ENCODE measurements around the gene RPL19. TPM values are rescaled to one million over a fixed set of nuclear protein-coding genes. Genes with fewer than 3 reads are reported as not detected.

Gene RPL19
- total RNA-seq, 2 donors from 2014 or later, result 1,534 to 2,029 TPM

DNA sequence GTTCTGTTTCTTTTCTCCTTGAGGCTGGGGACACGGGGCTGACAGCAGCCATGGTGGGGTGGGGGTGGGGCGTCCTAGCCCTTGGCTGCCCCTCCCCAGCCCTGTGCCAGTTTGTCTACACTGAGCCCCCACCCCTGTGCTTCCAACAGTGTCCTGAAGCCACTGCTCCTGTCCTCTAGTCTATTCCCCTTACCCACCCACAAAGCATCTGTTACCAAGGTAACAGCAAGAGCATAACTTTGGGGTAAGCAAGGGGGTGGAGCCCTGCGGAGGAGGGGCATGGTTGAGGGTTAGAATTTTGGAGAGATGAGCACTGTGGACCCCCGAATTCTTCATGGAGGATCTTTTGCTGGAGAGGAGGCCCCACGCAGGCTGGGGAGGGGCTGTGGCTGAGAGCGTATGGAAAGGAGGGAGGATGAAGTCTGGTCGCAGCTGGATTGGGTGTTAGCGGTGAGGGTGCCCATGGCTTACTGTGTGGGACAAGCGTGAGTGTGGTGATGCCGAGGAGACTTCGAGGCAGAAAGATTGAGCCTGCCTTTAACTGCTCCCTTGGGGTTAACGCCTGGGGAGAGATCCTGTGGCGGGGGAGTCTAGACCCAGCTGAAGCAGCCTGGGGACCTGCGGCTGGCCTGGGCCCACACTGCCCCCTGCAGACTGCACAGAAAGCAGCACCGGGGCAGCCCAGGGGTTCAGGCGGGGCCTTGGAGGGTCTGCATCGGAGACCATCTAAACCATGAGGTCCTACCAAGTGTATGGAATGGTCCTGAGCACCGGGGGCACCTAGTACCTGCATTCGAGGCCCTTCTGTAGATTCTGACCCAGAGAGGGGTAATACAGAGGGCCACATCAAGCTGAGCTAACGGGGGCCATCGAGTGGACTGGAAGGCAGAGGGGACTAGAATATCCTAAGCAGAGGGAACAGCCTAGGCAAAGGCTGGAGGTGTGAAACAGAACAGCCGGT is 31.8 kb downstream of the RPL19 start:
- H3K4me1 ChIP-seq, result peaks cover 9% of the 10 kb centered on the region
- no peaks in the 10 kb centered on the region for H3K36me3 ChIP-seq (replicated peaks in 1 of 2; ENCODE audit: insufficient read depth in 1 of 2, low read depth in 2 of 2)
- WGBS, 2 donors, result 11 to 13% methylated on average over 16 to 22 of the region's 22 CpGs
- H3K27ac ChIP-seq, result no peak overlapping the region
- no peak overlapping the region for H3K4me3 ChIP-seq
- intact Hi-C loops (cut with DNase I), result loop anchor here (10.0 kb wide), 3 partner anchors 67 to 247 kb away; partner anchors contain the start of gene ARL5C
- H3K9me3 ChIP-seq, result no peaks in the 10 kb centered on the region
- DNase-seq (peak; percentile 37 to 56 (median 40)), ATAC-seq (peak; percentile 59)
- peaks cover 0 to 12% of the 10 kb centered on the region in 2 donors for H3K27me3 ChIP-seq
- TF ChIP-seq POLR2A (IDR thresholded peaks at IDR 0.05), result no peak
- TF ChIP-seq, protein P1, sequence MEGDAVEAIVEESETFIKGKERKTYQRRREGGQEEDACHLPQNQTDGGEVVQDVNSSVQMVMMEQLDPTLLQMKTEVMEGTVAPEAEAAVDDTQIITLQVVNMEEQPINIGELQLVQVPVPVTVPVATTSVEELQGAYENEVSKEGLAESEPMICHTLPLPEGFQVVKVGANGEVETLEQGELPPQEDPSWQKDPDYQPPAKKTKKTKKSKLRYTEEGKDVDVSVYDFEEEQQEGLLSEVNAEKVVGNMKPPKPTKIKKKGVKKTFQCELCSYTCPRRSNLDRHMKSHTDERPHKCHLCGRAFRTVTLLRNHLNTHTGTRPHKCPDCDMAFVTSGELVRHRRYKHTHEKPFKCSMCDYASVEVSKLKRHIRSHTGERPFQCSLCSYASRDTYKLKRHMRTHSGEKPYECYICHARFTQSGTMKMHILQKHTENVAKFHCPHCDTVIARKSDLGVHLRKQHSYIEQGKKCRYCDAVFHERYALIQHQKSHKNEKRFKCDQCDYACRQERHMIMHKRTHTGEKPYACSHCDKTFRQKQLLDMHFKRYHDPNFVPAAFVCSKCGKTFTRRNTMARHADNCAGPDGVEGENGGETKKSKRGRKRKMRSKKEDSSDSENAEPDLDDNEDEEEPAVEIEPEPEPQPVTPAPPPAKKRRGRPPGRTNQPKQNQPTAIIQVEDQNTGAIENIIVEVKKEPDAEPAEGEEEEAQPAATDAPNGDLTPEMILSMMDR (IDR thresholded peaks at IDR 0.05), result peak; percentile 43 to 57 (median 54)

DNA sequence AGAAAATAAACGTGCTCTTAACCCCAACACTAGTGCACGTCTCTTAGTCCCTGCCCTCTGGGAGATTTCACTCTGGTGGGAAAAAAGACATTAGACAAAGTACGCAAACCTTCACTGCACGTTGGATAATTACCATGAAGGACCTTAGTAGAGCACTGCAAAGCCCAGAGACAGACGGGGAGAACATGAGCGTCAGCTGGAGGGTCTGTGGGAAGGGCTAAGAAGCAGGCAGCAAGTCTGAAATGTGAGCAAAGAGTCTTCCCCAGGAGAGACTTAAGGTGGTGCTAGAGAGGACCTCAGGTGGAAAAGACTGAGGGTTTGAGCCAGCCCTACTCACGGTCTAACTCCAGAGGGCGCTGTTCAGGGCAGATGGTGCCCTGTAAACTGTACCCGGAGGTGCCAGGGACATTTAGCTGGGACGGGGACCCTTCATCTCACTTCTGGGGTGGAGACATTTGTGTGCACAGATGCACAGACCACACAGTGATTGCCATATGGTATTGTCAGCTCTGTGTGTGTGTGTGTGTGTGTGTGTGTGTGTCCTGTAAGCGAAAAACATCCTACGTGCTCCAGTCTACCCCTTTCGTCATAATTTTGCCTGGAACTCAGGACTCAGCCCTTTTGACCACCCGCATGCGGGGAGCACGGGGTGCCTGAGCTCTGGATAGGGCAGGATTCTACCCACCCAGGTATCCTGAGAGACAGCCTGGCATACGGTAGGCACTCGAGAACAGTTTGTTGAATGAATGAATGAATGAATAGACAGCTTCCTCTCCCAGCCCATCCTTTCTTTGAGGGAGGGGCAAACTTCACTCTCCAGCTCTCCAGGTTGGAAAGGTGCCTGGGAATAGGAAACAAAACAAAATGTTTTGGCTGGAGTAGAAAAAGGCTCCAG is 35.7 kb downstream of the RPL19 start:
- Histone ChIP-seq H3K4me1 (peaks cover 9% of the 10 kb centered on the region), H3K27me3 (peaks cover 0 to 12% of the 10 kb centered on the region in 2 donors), H3K27ac (no peak overlapping the region), H3K9me3 (no peaks in the 10 kb centered on the region), H3K4me3 (no peak overlapping the region), H3K36me3 (replicated peaks in 1 of 2; ENCODE audit: insufficient read depth in 1 of 2, low read depth in 2 of 2) (no peaks in the 10 kb centered on the region)
- TF ChIP-seq, protein P1 (IDR thresholded peaks at IDR 0.05), result peak in 6 of 7 experiments; percentile 22 to 58 (median 32)
- no peak for TF ChIP-seq POLR2A (IDR thresholded peaks at IDR 0.05)
- DNase-seq, result peak in 2 of 4 donors; percentile 18 to 22
- WGBS, 2 donors, result 27 to 33% methylated on average over 15 to 18 of the region's 18 CpGs
- peak; percentile 59 for ATAC-seq
- intact Hi-C loops (cut with DNase I), result loop anchor here (10.0 kb wide), 3 partner anchors 71 to 251 kb away; partner anchors contain the start of gene ARL5C

DNA sequence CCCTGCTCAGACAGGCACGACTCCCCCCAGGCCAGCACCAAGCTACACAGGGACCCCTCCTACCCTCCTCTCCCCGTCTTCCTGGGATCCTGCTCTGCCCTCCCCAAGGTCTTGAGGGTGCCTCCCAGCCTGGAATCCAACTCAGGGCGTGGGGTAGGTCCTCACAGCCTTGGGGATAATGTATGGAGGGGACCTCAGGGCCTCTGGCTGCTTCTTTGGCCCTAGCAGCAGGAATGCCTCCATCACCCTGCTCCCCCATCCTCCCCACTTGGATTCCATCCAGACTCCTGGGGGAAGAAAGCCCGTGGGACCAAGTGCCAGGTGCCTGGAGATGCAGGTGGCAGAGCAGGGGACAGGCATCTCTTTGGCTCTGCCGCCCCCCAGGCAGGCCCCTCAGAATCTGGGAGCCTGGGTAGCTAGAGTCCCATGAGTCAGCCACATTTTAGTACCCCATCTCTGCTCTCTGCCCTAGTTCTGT is 36.4 kb downstream of the RPL19 start:
- intact Hi-C loops (cut with DNase I), result loop anchor here (10.0 kb wide), 3 partner anchors 72 to 252 kb away; partner anchors contain the start of gene ARL5C
- Histone ChIP-seq H3K27me3 (peaks cover 0 to 12% of the 10 kb centered on the region in 2 donors), H3K36me3 (replicated peaks in 1 of 2; ENCODE audit: insufficient read depth in 1 of 2, low read depth in 2 of 2) (no peaks in the 10 kb centered on the region), H3K27ac (no peak overlapping the region), H3K4me3 (no peak overlapping the region), H3K4me1 (peaks cover 9% of the 10 kb centered on the region), H3K9me3 (no peaks in the 10 kb centered on the region)
- TF ChIP-seq, protein P1 (IDR thresholded peaks at IDR 0.05), result no peak
- no peak for TF ChIP-seq POLR2A (IDR thresholded peaks at IDR 0.05)
- WGBS, 2 donors, result 47% methylated on average over 5 of the region's 5 CpGs; no CpG with 5 or more reads in 1 of the 2 donors
- DNase-seq (no peak), ATAC-seq (no peak)

DNA sequence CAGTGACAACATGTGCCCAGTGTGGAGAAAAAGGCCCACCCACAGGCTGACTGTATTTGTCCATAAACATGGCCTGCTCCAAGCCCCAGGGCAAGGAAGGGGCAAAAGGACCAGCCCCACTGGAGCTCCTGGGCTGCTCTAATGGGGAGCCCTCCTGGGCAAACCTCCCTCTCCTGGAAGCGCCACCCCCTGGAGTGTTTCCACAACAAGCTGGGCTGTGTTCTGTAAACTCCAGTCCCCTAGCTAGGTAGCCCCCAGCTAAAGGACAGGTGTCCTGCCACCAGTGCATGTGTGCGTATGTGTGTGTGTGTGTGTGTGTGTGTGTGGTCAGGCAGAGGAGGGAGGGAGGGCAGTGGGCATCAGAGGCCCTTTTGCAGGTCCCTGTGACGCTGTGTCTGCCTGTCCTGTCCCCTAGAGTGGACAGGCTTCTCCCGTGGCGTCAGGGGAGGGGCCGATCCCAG is 36.9 kb downstream of the RPL19 start:
- DNase-seq, result no peak
- intact Hi-C loops (cut with DNase I), result loop anchor here (10.0 kb wide), 3 partner anchors 72 to 252 kb away; partner anchors contain the start of gene ARL5C

More for the DNA sequence above, 36.9 kb downstream of the RPL19 start:
- H3K4me3 ChIP-seq, result no peak overlapping the region
- peaks cover 0 to 11% of the 10 kb centered on the region in 2 donors for H3K27me3 ChIP-seq
- TF ChIP-seq, protein P1 (IDR thresholded peaks at IDR 0.05), result no peak
- TF ChIP-seq POLR2A (IDR thresholded peaks at IDR 0.05), result no peak
- no peaks in the 10 kb centered on the region for H3K36me3 ChIP-seq (replicated peaks in 1 of 2; ENCODE audit: insufficient read depth in 1 of 2, low read depth in 2 of 2)
- H3K9me3 ChIP-seq, result no peaks in the 10 kb centered on the region
- ATAC-seq, result no peak
- H3K27ac ChIP-seq, result no peak overlapping the region
- 69 to 81% methylated on average over 4 to 6 of the region's 6 CpGs for WGBS, 2 donors
- peaks cover 4% of the 10 kb centered on the region for H3K4me1 ChIP-seq

Data from body of pancreas (tissue), 4 donors.